Left lobe of liver (tissue), 2 donors: ENCODE measurements around the gene MITF. TPM values are rescaled to one million over a fixed set of nuclear protein-coding genes. Genes with fewer than 3 reads are reported as not detected.

Experiments used
- ATAC-seq: fragments of 200-7000 bp; cut with Tn5 transposase; one replicate; pipeline ENCODE4 v1.9.1; 2020; ENCODE audit warnings: mild to moderate bottlenecking, moderate library complexity
- DNase-seq: peaks from one replicate; pipeline ENCODE4 v3.0.0-alpha.2; 2020; ENCODE audit warnings: low spot score
- total RNA-seq: library from RNA; stranded (reverse); gene quantifications from one replicate; pipeline ENCODE4 v1.2.1, GENCODE V29; 2021
- donor health status: DM: no; HTN: no; CAD: no; lungs with moderate emphysema.
- donor health status: DM: no; HTN: yes; CAD: no.

MITF gene
- 4.3 TPM for total RNA-seq

GRCh38 chr3:69739204-69740102, at the start of gene MITF:
Gene MITF (plus strand): TSS chr3:69739464. CDS start chr3:69739598, 134 bp downstream.
- ATAC-seq = peak; percentile 98
- DNase-seq = peak; percentile 94

GRCh38 chr3:69691860-69692259, 47.4 kb upstream of the MITF start:
- DNase-seq (no peak), ATAC-seq (no peak)

- ATAC-seq (no peak), DNase-seq (no peak)
Measured at GRCh38 chr3:69692761-69693160, 46.5 kb upstream of the MITF start.

- ATAC-seq (no peak), DNase-seq (no peak)
Measured at GRCh38 chr3:69695443-69695842, 43.8 kb upstream of the MITF start.

GRCh38 chr3:69695933-69696332, 43.3 kb upstream of the MITF start:
- ATAC-seq (no peak), DNase-seq (no peak)

- DNase-seq (no peak), ATAC-seq (no peak)
Measured at GRCh38 chr3:69696367-69696766, 42.9 kb upstream of the MITF start.

GRCh38 chr3:69697381-69697780, 41.9 kb upstream of the MITF start:
- DNase-seq = no peak
- ATAC-seq = no peak

- DNase-seq (no peak), ATAC-seq (no peak)
Measured at GRCh38 chr3:69698728-69699127, 40.5 kb upstream of the MITF start.

GRCh38 chr3:69699183-69699582, 40.1 kb upstream of the MITF start:
- DNase-seq = no peak
- ATAC-seq = no peak

- ATAC-seq = no peak
Measured at GRCh38 chr3:69700949-69701348, 38.3 kb upstream of the MITF start.

GRCh38 chr3:69710153-69710977, 28.9 kb upstream of the MITF start:
- no peak for DNase-seq
- no peak for ATAC-seq

More at GRCh38 chr3:69700949-69701348, 38.3 kb upstream of the MITF start:
- DNase-seq = no peak

- no peak for ATAC-seq
- no peak for DNase-seq
Measured at GRCh38 chr3:69712269-69712668, 27.0 kb upstream of the MITF start.

- DNase-seq (no peak), ATAC-seq (no peak)
Measured at GRCh38 chr3:69712933-69713332, 26.3 kb upstream of the MITF start.

- ATAC-seq (no peak), DNase-seq (no peak)
Measured at GRCh38 chr3:69715204-69715603, 24.1 kb upstream of the MITF start.

- DNase-seq = no peak
- ATAC-seq = no peak
Measured at GRCh38 chr3:69716119-69716518, 23.1 kb upstream of the MITF start.

- ATAC-seq = no peak
- DNase-seq = no peak
Measured at GRCh38 chr3:69718866-69719586, 20.2 kb upstream of the MITF start.

- no peak for ATAC-seq
Measured at GRCh38 chr3:69719587-69720122, 19.6 kb upstream of the MITF start.

GRCh38 chr3:69720824-69721223, 18.4 kb upstream of the MITF start:
- ATAC-seq (no peak), DNase-seq (no peak)

More at GRCh38 chr3:69719587-69720122, 19.6 kb upstream of the MITF start:
- no peak for DNase-seq

GRCh38 chr3:69723389-69723788, 15.9 kb upstream of the MITF start:
- no peak for DNase-seq
- ATAC-seq = peak; percentile 37

GRCh38 chr3:69724722-69725435, 14.4 kb upstream of the MITF start:
- ATAC-seq = no peak
- no peak for DNase-seq
